K562 (cell line): Measurements from ENCODE around the gene CHTF8. TPM values are rescaled to one million over a fixed set of nuclear protein-coding genes. Genes with fewer than 3 reads are reported as not detected.

Experiments used
- ATAC-seq: fragments of 200-7000 bp; cut with Tn5 transposase; 3 replicates; pipeline ENCODE4 v1.9.1; 2020; ENCODE audit warnings: moderate library complexity
- Bru-seq: library from RNA; stranded (reverse); fragments of 400-500 nt; gene quantifications from one replicate; lab custom pipeline; 2021; lab: Mats Ljungman, UMichigan
- BruChase-seq, 2 experiments: library from RNA; stranded (reverse); fragments of 400-500 nt; gene quantifications; one replicate each; lab custom pipeline; 2021; lab: Mats Ljungman, UMichigan
- BruUV-seq: library from RNA; stranded (reverse); fragments of 400-500 nt; replicated peaks from 2 replicates; lab custom pipeline; 2021; lab: Mats Ljungman, UMichigan
- CTCF ChIA-PET: fragments of 300-600 bp; formaldehyde crosslinking; extraction: SDS; loops from one replicate; lab custom pipeline; 2021; ENCODE audit warnings: low intra/inter-chr PET ratio; lab: Yijun Ruan, JAX
- POLR2A ChIA-PET: fragments of 300-600, 350-650 bp; sonication (Branson Sonifier 250); formaldehyde crosslinking; extraction: SDS; loops from one replicate; lab custom pipeline; 2021; ENCODE audit warnings: antibody characterized with exemption, inconsistent platforms; lab: Yijun Ruan, JAX
- DNase-seq, 4 experiments: peaks; one replicate each; pipeline versions ENCODE4 v3.0.0 to v3.0.0-alpha.2; 2011 to 2018; ENCODE audit warnings: low spot score in 3 of 4, mixed read lengths in 3 of 4; ENCODE audit errors: extremely low read depth in 1 of 4
- FAIRE-seq: peaks from 2 replicates; lab custom pipeline; 2011; peaks lifted over from hg19 to GRCh38; lab: Jason Lieb, UNC
- H2AFZ ChIP-seq: 2 replicates; pipeline ENCODE4 v1.6.0; 2011; ENCODE audit warnings: low read depth, low read length, control low read depth, inconsistent platforms
- H3K27ac ChIP-seq: fragments of 200-600 bp; 3 replicates; pipeline ENCODE4 v1.8.0; 2011; ENCODE audit warnings: low read depth, mild to moderate bottlenecking, control low read depth, inconsistent platforms, low read length, moderate library complexity, mixed read lengths; ENCODE audit errors: extremely low read depth
- H3K27me3 ChIP-seq, 2 experiments: fragments of 300-600 bp in 1 of 2; 2 replicates in 1 of 2; 3 replicates in 1 of 2; pipeline versions ENCODE4 v1.6.0 to v1.8.0; 2011; ENCODE audit warnings: inconsistent platforms in 2 of 2, low read length in 2 of 2, mild to moderate bottlenecking in 1 of 2, mixed read lengths in 1 of 2, moderate library complexity in 1 of 2; ENCODE audit not compliant: control insufficient read depth in 2 of 2, insufficient read depth in 2 of 2
- H3K36me3 ChIP-seq: fragments of 300-600 bp; 3 replicates; pipeline ENCODE4 v1.8.0; 2011; ENCODE audit warnings: mild to moderate bottlenecking, low read length, inconsistent platforms; ENCODE audit not compliant: control insufficient read depth, insufficient read depth
- H3K4me1 ChIP-seq, 2 experiments: fragments of 200-600 bp in 1 of 2; replicated peaks in 1 of 2; 2 replicates in 1 of 2; 3 replicates in 1 of 2; pipeline versions ENCODE4 v1.5.1 to v1.8.0; 2011; ENCODE audit warnings: inconsistent platforms in 2 of 2, low read length in 2 of 2, mild to moderate bottlenecking in 1 of 2, mixed read lengths in 1 of 2, moderate library complexity in 1 of 2; ENCODE audit not compliant: control insufficient read depth in 2 of 2, insufficient read depth in 2 of 2
- H3K4me2 ChIP-seq: 2 replicates; pipeline ENCODE4 v1.6.1; 2011; ENCODE audit warnings: low read length, control low read depth, inconsistent platforms, mixed read lengths; ENCODE audit not compliant: insufficient read depth
- H3K4me3 ChIP-seq: fragments of 200-600 bp; sonication (generic), shearing (Covaris generic); 2 replicates; pipeline ENCODE4 v1.5.1; 2016; ENCODE audit warnings: control low read depth, inconsistent platforms
- H3K79me2 ChIP-seq: fragments of 200-600 bp; 3 replicates; pipeline ENCODE4 v1.8.0; 2011; ENCODE audit warnings: low read length, inconsistent platforms; ENCODE audit not compliant: control insufficient read depth, insufficient read depth
- H3K9ac ChIP-seq, 2 experiments: 2 replicates each; pipeline versions ENCODE4 v1.6.0 to v1.6.1; 2011; ENCODE audit warnings: low read depth in 2 of 2, low read length in 2 of 2, control low read depth in 1 of 2, inconsistent platforms in 1 of 2, mild to moderate bottlenecking in 1 of 2, mixed read lengths in 1 of 2; ENCODE audit not compliant: insufficient read depth in 1 of 2
- H3K9me1 ChIP-seq: one replicate; pipeline ENCODE4 v1.6.0; 2011; ENCODE audit warnings: inconsistent platforms, mild to moderate bottlenecking, low read length, moderate library complexity; ENCODE audit not compliant: control insufficient read depth, insufficient read depth
- H3K9me3 ChIP-seq: replicated peaks from 2 replicates; pipeline ENCODE4 v1.5.1; 2011; ENCODE audit warnings: low read depth, low read length, inconsistent platforms; ENCODE audit not compliant: control insufficient read depth, insufficient read depth
- H4K20me1 ChIP-seq: replicated peaks from 2 replicates; pipeline ENCODE4 v1.6.1; 2011; ENCODE audit warnings: low read length, inconsistent platforms, mixed read lengths; ENCODE audit not compliant: control insufficient read depth, insufficient read depth
- CHD4 ChIP-seq: fragments of 200-600 bp; sonication (generic); IDR thresholded peaks from 3 replicates; pipeline ENCODE4 v1.6.1; 2012; ENCODE audit warnings: low read depth, mild to moderate bottlenecking, mixed read lengths, low read length, inconsistent platforms; ENCODE audit not compliant: insufficient read depth, insufficient replicate concordance, poor library complexity, severe bottlenecking
- NEUROD1 ChIP-seq: fragments of 150-350 bp; IDR thresholded peaks from 2 replicates; pipeline ENCODE4 v1.6.1; 2014; ENCODE audit warnings: borderline replicate concordance, low read length, low read depth; ENCODE audit not compliant: partially characterized antibody
- PHTF2 ChIP-seq: fragments of 250-450 bp; sonication (Bioruptor Pico); IDR thresholded peaks from 2 replicates; pipeline ENCODE4 v1.5.0; 2021; ENCODE audit warnings: mild to moderate bottlenecking
- POLR3G ChIP-seq: IDR thresholded peaks from 2 replicates; pipeline ENCODE4 v1.6.1; 2011; ENCODE audit not compliant: insufficient read length, insufficient replicate concordance; ENCODE audit errors: extremely low read depth
- STAT5A ChIP-seq: IDR thresholded peaks from 2 replicates; pipeline ENCODE4 v1.6.1; 2012; ENCODE audit warnings: low read length, inconsistent platforms, borderline replicate concordance
- ZBTB11 ChIP-seq, 3 experiments: fragments of 200-800 bp in 1 of 3; fragments of 250-450 bp in 1 of 3; fragments of 450-650 bp in 1 of 3; sonication (Bioruptor Pico) in 1 of 3; sonication (Bioruptor generic) in 1 of 3; formaldehyde crosslinking in 1 of 3; IDR thresholded peaks; 2 replicates each; pipeline versions ENCODE4 v1.6.1 to v1.8.0; 2016 to 2022; ENCODE audit warnings: mild to moderate bottlenecking in 2 of 3, missing genetic modification characterization in 2 of 3, missing compliant biosample characterization in 1 of 3, moderate library complexity in 1 of 3
- ZNF23 ChIP-seq: fragments of 250-450 bp; sonication (Bioruptor Pico); IDR thresholded peaks from 2 replicates; pipeline ENCODE4 v1.4.0; 2020; ENCODE audit warnings: mild to moderate bottlenecking
- ZNF316 ChIP-seq: fragments of 450-650 bp; IDR thresholded peaks from 2 replicates; pipeline ENCODE4 v1.6.1; 2016
- WGBS: fragments of 100-300 bp; shearing (Covaris generic); methylation state at CpG from one replicate; pipeline ENCODE4 v1.1.6; 2016; ENCODE audit warnings: low coverage, mixed read lengths; ENCODE audit not compliant: insufficient coverage; ENCODE audit errors: missing lambda C conversion rate; 5-methylcytosine and 5-hydroxymethylcytosine counted together
- in situ Hi-C: fragments of 300-500 bp; cut with MboI; formaldehyde crosslinking; loops from 4 replicates; pipeline ENCODE4 v1.15.0; 2018; ENCODE audit warnings: inconsistent platforms, mixed read lengths
- intact Hi-C: fragments of 100-400 bp; cut with micrococcal nuclease; formaldehyde crosslinking; loops from 2 replicates; pipeline ENCODE4 v1.14.2; 2022
- long read RNA-seq, 3 experiments: library from polyadenylated mRNA in 2 of 3; library from RNA in 1 of 3; unstranded in 2 of 3; stranded (forward) in 1 of 3; transcript quantifications; one replicate each; pipeline ENCODE4 v2.0.0, GENCODE V29; 2019 to 2022
- polyA minus RNA-seq, 3 experiments: library from RNA; depleted of rRNA, polyadenylated mRNA; stranded (reverse); fragments of >200 nt; gene quantifications; 2 replicates each; pipeline ENCODE4 v1.2.3, GENCODE V29; 2011
- polyA plus RNA-seq, 8 experiments: library from polyadenylated mRNA; depleted of rRNA in 4 of 8; stranded (reverse) in 5 of 8; unstranded in 3 of 8; fragments of >200 nt; fragmentation: Nextera tagmentation in 2 of 8; fragmentation: Illumina TruSeq in 1 of 8; extraction: Ambion mirVana in 2 of 8; extraction: Trizol in 1 of 8; gene quantifications; 2 replicates each; pipeline versions ENCODE4 v1.2.1 to v1.2.3, GENCODE V29; 2011 to 2014; ENCODE audit warnings: inconsistent platforms in 1 of 8, missing spikeins in 1 of 8
- total RNA-seq, 7 experiments: library from RNA; depleted of rRNA in 6 of 7; stranded (reverse); fragments of >200 nt in 6 of 7; fragmentation: Illumina TruSeq in 2 of 7; extraction: Trizol in 2 of 7; gene quantifications; 2 replicates each; pipeline versions ENCODE4 v1.2.1 to v1.2.3, GENCODE V29; 2011 to 2021; ENCODE audit warnings: low replicate concordance in 1 of 7

Gene CHTF8, protein sequence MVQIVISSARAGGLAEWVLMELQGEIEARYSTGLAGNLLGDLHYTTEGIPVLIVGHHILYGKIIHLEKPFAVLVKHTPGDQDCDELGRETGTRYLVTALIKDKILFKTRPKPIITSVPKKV
- total RNA-seq (2011; cell fraction: chromatin; rRNA removed; ENCODE audit: low replicate concordance) = 68.1 and 102 TPM in 2 replicates
- total RNA-seq (2011; cell fraction: nucleolus; rRNA removed) = 51.5 and 64.2 TPM in 2 replicates
- 54.0 and 55.2 TPM in 2 replicates for total RNA-seq (2011; cell fraction: nucleoplasm; rRNA removed)
- total RNA-seq (2014; rRNA removed) = 45.9 and 54.0 TPM in 2 replicates
- total RNA-seq (2014; rRNA removed; fragmentation: Illumina TruSeq; extraction: Trizol) = 99.5 and 108 TPM in 2 replicates
- total RNA-seq (2015; rRNA removed; fragmentation: Illumina TruSeq; extraction: Trizol) = 108 and 114 TPM in 2 replicates
- 115 and 118 TPM in 2 replicates for total RNA-seq (2021)
- 113 and 137 TPM in 2 replicates for polyA plus RNA-seq (2011; rRNA removed)
- polyA plus RNA-seq (2011; cell fraction: cytosol; rRNA removed) = 152 and 175 TPM in 2 replicates
- 68.8 and 84.4 TPM in 2 replicates for polyA plus RNA-seq (2011; cell fraction: nucleus; rRNA removed)
- polyA plus RNA-seq (2012) = 104 and 123 TPM in 2 replicates
- 163 and 199 TPM in 2 replicates for polyA plus RNA-seq (2014; fragmentation: Illumina TruSeq; extraction: Trizol)
- polyA plus RNA-seq (2014; fragmentation: Nextera tagmentation; extraction: Ambion mirVana) = 10 to 100 TPM; 20.2 to 21.5 TPM
- 119 and 135 TPM in 2 replicates for polyA plus RNA-seq (2014; rRNA removed)
- 72.2 and 93.8 TPM in 2 replicates for polyA minus RNA-seq (2011; rRNA and poly(A)+ RNA removed)
- polyA minus RNA-seq (2011; cell fraction: cytosol; rRNA and poly(A)+ RNA removed) = 58.9 and 64.5 TPM in 2 replicates
- 16.3 and 30.5 TPM in 2 replicates for polyA minus RNA-seq (2011; cell fraction: nucleus; rRNA and poly(A)+ RNA removed)
- Bru-seq, nascent RNA = percentile 85 among the genes with signal in this experiment
- BruChase-seq, experiment 1, labeled RNA remaining after a 2-hour chase = percentile 88 among the genes with signal in this experiment
- BruChase-seq, experiment 2, labeled RNA remaining after a 6-hour chase = percentile 88 among the genes with signal in this experiment
- long read RNA-seq, experiment 1, transcript CHTF8-205 (3 exons, 856 nt) = major isoform, 34 of 107 reads
- long read RNA-seq, experiment 1, transcript CHTF8-201 (1 exons, 2,561 nt) = minor isoform, 16 of 107 reads
- long read RNA-seq, experiment 1, transcript CHTF8-203 (4 exons, 2,903 nt) = minor isoform, 21 of 107 reads
- long read RNA-seq, experiment 1, transcript CHTF8-207 (3 exons, 475 nt) = minor isoform, 14 of 107 reads
- long read RNA-seq, experiment 1, partial matches to known transcripts = 3 of 107 reads
- long read RNA-seq, experiment 1, other reads (novel, unspliced or antisense) = 11 of 107 reads
- long read RNA-seq, experiment 2, transcript CHTF8-205 (3 exons, 856 nt) = minor isoform, 21 of 88 reads
- long read RNA-seq, experiment 2, transcript CHTF8-203 (4 exons, 2,903 nt) = minor isoform, 16 of 88 reads
- long read RNA-seq, experiment 2, transcript CHTF8-201 (1 exons, 2,561 nt) = major isoform, 28 of 88 reads
- long read RNA-seq, experiment 2, partial matches to known transcripts = 6 of 88 reads
- long read RNA-seq, experiment 2, other reads (novel, unspliced or antisense) = 11 of 88 reads
- long read RNA-seq, experiment 3, transcript CHTF8-203 (4 exons, 2,903 nt) = major isoform, 9 of 31 reads
- long read RNA-seq, experiment 3, transcript CHTF8-205 (3 exons, 856 nt) = minor isoform, 8 of 31 reads
- long read RNA-seq, experiment 3, partial matches to known transcripts = 0 of 31 reads
- long read RNA-seq, experiment 3, other reads (novel, unspliced or antisense) = 5 of 31 reads

- Histone ChIP-seq H2AFZ (peak within 1 kb of the TSS; percentile 78), H3K9me1 (no peaks in the 10 kb centered on the region), H3K27ac (peak within 1 kb of the TSS; percentile 94), H4K20me1 (no peaks in the 10 kb centered on the region; the same call in 1 of the 2 replicates), H3K4me3 (peak within 1 kb of the TSS; percentile 84), H3K9ac (peak within 1 kb of the TSS; percentile 99), H3K4me2 (peak within 1 kb of the TSS; percentile 94), H3K27me3 (no peaks in the 10 kb centered on the region), H3K79me2 (peaks cover 97% of the 10 kb centered on the region), H3K36me3 (peaks cover 71% of the 10 kb centered on the region), H3K9me3 (no peaks in the 10 kb centered on the region), H3K4me1 (peaks cover 9 to 17% of the 10 kb centered on the region in 2 experiments; a peak in 3 of 5 replicates)
- intact Hi-C loops = no loop called here
- WGBS = 0% methylated on average over 28 of the region's 78 CpGs
- ChIA-PET POLR2A (interaction anchor here (0.6 to 1.1 kb wide), 10 partner anchors 9 to 453 kb away, joined by 3 to 5 read pairs (median 3); no protein-coding TSS in a partner anchor), CTCF (interaction anchor here (0.6 kb wide), 1 partner anchor 37 kb away, joined by 3 read pairs; no protein-coding TSS in a partner anchor)
- ATAC-seq (peak; percentile 92), DNase-seq (peak; percentile 83 to 93 (median 87)), FAIRE-seq (peak; percentile 23)
- TSS peak; percentile 54 for BruUV-seq
- in situ Hi-C loops = no loop called here
- TF ChIP-seq ZNF23 (CRISPR knock-in tag) = no peak
- TF ChIP-seq ZNF316 = no peak
- TF ChIP-seq ZBTB11 (CRISPR knock-in tag; IDR thresholded peaks at IDR 0.05) = peak; percentile 51 to 88 (median 56); a peak in 3 of 6 replicates
- TF ChIP-seq PHTF2 = no peak
- TF ChIP-seq STAT5A = no peak
- no peak for TF ChIP-seq POLR3G
- TF ChIP-seq NEUROD1 = peak; percentile 27
- TF ChIP-seq CHD4 = no peak
These were observed at the start of gene CHTF8, which contains the start of gene UTP4 for GRCh38 chr16:69132424-69133252. Gene CHTF8 (minus strand): TSS chr16:69132588. CDS start chr16:69121458, 11,130 bp downstream. Gene UTP4 (plus strand): TSS chr16:69132649. CDS start chr16:69133460, 811 bp downstream.
